Peyer's patch (tissue), 4 donors: ENCODE data around the gene ZNF460. TPM values are rescaled to one million over a fixed set of nuclear protein-coding genes. Genes with fewer than 3 reads are reported as not detected.
A peak's percentile ranks its signal among the peaks of the same experiment; 100 is the strongest.

ENCODE experiments used
- DNase-seq, 3 donors: peaks; one replicate each; pipeline ENCODE4 v3.0.0-alpha.2; 2017 to 2019
- H3K27ac ChIP-seq, 4 donors: fragments of 200-600 bp; sonication (generic); one replicate each; pipeline ENCODE4 v1.5.1; 2016 to 2019
- H3K27me3 ChIP-seq, 2 donors: fragments of 200-600 bp; sonication (generic); one replicate each; pipeline ENCODE4 v1.5.1; 2019
- H3K36me3 ChIP-seq, 3 donors: fragments of 200-600 bp; sonication (generic); one replicate each; pipeline ENCODE4 v1.5.1; 2016 to 2019
- H3K4me1 ChIP-seq, 4 donors: fragments of 200-600 bp; sonication (generic); one replicate each; pipeline ENCODE4 v1.5.1; 2016 to 2019
- H3K4me3 ChIP-seq, 4 donors: fragments of 200-600 bp; sonication (generic); 1 replicate in 3 of 4; 2 replicates in 1 of 4; pipeline ENCODE4 v1.5.1; 2016 to 2019; ENCODE audit warnings: mild to moderate bottlenecking in 1 of 4
- H3K9me3 ChIP-seq, 4 donors: fragments of 200-600 bp; sonication (generic); one replicate each; pipeline ENCODE4 v1.5.1; 2016 to 2019; ENCODE audit warnings: mild to moderate bottlenecking in 1 of 4
- CTCF ChIP-seq, 6 experiments: fragments of 450-650 bp in 4 of 6; fragments of 200-600 bp in 2 of 6; sonication (generic) in 1 of 6; IDR thresholded peaks; one replicate each; pipeline ENCODE4 v1.5.1; 2017 to 2019; ENCODE audit warnings: antibody characterized with exemption in 6 of 6, mild to moderate bottlenecking in 3 of 6, moderate library complexity in 1 of 6
- POLR2A ChIP-seq, 2 donors: fragments of 450-650 bp; IDR thresholded peaks; one replicate each; pipeline ENCODE4 v1.5.1; 2017; ENCODE audit warnings: antibody characterized with exemption in 2 of 2, mild to moderate bottlenecking in 2 of 2, moderate library complexity in 2 of 2
- total RNA-seq, 4 donors: library from RNA; depleted of rRNA; stranded (reverse); fragments of >200 nt; gene quantifications; one replicate each; pipeline ENCODE4 v1.1.0, GENCODE V29; 2016

The ZNF460 gene
- total RNA-seq: 10 to 100 TPM; 33.6 to 86.6 (median 54.2) TPM

- Histone ChIP-seq H3K27ac (peak within 1 kb of the TSS; percentile 95 to 100 (median 98)), H3K27me3 (no peaks in the 10 kb centered on the region), H3K36me3 (peaks cover 0 to 19% (median 4%) of the 10 kb centered on the region in 3 donors), H3K4me1 (peaks cover 0 to 27% (median 10%) of the 10 kb centered on the region in 4 donors), H3K4me3 (peak within 1 kb of the TSS; percentile 76 to 90 (median 86)), H3K9me3 (no peaks in the 10 kb centered on the region)
- peak; percentile 14 to 55 for TF ChIP-seq POLR2A (IDR thresholded peaks at IDR 0.05)
- TF ChIP-seq CTCF (IDR thresholded peaks at IDR 0.05): peak in 1 of 6 experiments; percentile 9
- peak; percentile 94 to 99 (median 97) for DNase-seq
These were observed at the start of gene ZNF460 for GRCh38 chr19:57280165-57280961. TSS of gene ZNF460 (plus strand) at chr19:57280485. CDS start at chr19:57280807, 322 bp downstream.

- Histone ChIP-seq H3K27ac (no peak overlapping the region), H3K4me3 (no peak overlapping the region), H3K4me1 (no peaks in the 10 kb centered on the region), H3K27me3 (no peaks in the 10 kb centered on the region), H3K9me3 (no peaks in the 10 kb centered on the region), H3K36me3 (no peaks in the 10 kb centered on the region)
- peak in 1 of 3 donors; percentile 30 for DNase-seq
- TF ChIP-seq POLR2A (IDR thresholded peaks at IDR 0.05): no peak
- no peak for TF ChIP-seq CTCF (IDR thresholded peaks at IDR 0.05)
These were observed 48.6 kb upstream of the ZNF460 start for GRCh38 chr19:57231686-57232085.

GRCh38 chr19:57233207-57233606 is 47.1 kb upstream of the ZNF460 start:
- TF ChIP-seq POLR2A (IDR thresholded peaks at IDR 0.05) (no peak), CTCF (IDR thresholded peaks at IDR 0.05) (no peak)
- Histone ChIP-seq H3K27ac (no peak overlapping the region), H3K4me1 (no peaks in the 10 kb centered on the region), H3K9me3 (no peaks in the 10 kb centered on the region), H3K36me3 (no peaks in the 10 kb centered on the region), H3K4me3 (no peak overlapping the region), H3K27me3 (no peaks in the 10 kb centered on the region)
- no peak for DNase-seq

GRCh38 chr19:57239982-57240310 is 40.3 kb upstream of the ZNF460 start:
- H3K27ac ChIP-seq: peak overlapping the region; percentile 86 to 92 (median 90)
- DNase-seq: no peak
- no peaks in the 10 kb centered on the region for H3K27me3 ChIP-seq
- TF ChIP-seq POLR2A (IDR thresholded peaks at IDR 0.05) (no peak), CTCF (IDR thresholded peaks at IDR 0.05) (no peak)
- peaks cover 0 to 14% (median 0%) of the 10 kb centered on the region in 3 donors for H3K36me3 ChIP-seq
- peaks cover 0 to 15% (median 2%) of the 10 kb centered on the region in 4 donors for H3K4me1 ChIP-seq
- H3K9me3 ChIP-seq: no peaks in the 10 kb centered on the region
- H3K4me3 ChIP-seq: peak overlapping the region; percentile 73 to 88 (median 84)

GRCh38 chr19:57240311-57241090 is 39.8 kb upstream of the ZNF460 start, which contains the start of gene ZNF805:
TSS of gene ZNF805 (plus strand) at chr19:57240632. CDS start at chr19:57240892, 260 bp downstream.
- Histone ChIP-seq H3K9me3 (no peaks in the 10 kb centered on the region), H3K36me3 (peaks cover 0 to 18% (median 0%) of the 10 kb centered on the region in 3 donors), H3K27me3 (no peaks in the 10 kb centered on the region), H3K4me1 (peaks cover 0 to 15% (median 2%) of the 10 kb centered on the region in 4 donors), H3K4me3 (peak within 1 kb of the TSS; percentile 73 to 88 (median 84)), H3K27ac (peak within 1 kb of the TSS; percentile 86 to 92 (median 90))
- peak in 2 of 6 experiments; percentile 23 to 31 for TF ChIP-seq CTCF (IDR thresholded peaks at IDR 0.05)
- TF ChIP-seq POLR2A (IDR thresholded peaks at IDR 0.05): peak; percentile 51 to 57
- DNase-seq: peak; percentile 95 to 99 (median 96)
